HG03095 (cell line): ENCODE data around the gene KATNIP.

Experiments
- ATAC-seq: cut with Tn5 transposase; IDR thresholded peaks from one replicate; pipeline ENCODE4 v1.9.1; 2021; ENCODE audit warnings: moderate library complexity; ENCODE audit not compliant: unreplicated experiment

Gene KATNIP

DNA sequence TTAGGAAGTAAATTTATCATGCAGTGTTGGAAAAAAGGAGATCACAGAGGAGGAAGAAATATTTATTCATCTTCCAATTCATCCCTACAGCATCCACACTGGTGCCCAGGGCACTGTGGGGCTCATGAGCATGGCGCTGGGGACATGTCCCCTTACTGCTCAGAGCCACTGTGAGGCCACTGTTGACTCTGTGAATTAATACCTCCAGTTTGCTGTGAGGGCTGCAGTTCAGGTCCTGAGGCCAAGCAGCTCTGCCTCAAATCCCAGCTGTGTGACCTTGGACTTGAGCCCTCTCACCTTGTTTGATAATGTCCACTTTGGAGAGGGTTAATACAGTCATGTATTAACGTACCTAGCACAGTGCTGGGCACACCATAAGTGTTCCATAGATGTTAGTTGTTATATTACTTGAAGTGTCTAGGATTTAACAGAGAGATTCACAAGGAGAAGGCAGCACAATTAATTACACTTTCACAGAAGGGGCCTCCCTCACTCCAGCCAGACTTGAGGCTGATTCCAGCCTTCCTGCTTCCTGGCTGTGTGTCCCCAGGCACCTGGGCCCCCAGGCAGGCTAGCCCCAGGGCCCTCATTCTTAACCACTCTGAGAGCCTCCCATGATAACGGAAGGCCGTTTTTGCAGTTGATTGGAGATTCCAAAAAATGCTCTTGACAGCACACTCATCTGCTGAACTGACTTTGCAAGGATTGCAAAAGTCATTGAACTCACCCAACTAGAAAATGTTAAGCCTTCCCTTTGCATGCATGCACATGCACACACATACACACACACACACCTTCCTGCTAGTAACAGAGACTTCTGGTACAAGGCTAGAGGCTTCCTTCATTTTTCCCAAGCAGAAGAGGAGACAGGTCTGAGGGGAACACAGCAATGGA lies 29.4 kb downstream of the KATNIP start:
- ATAC-seq: no peak

GRCh38 chr16:27582883-27583282 lies 32.9 kb downstream of the KATNIP start:
- ATAC-seq: no peak

- ATAC-seq: no peak
Measured at GRCh38 chr16:27583634-27584033, 33.7 kb downstream of the KATNIP start.

GRCh38 chr16:27585200-27585599 lies 35.3 kb downstream of the KATNIP start:
- ATAC-seq: no peak

DNA sequence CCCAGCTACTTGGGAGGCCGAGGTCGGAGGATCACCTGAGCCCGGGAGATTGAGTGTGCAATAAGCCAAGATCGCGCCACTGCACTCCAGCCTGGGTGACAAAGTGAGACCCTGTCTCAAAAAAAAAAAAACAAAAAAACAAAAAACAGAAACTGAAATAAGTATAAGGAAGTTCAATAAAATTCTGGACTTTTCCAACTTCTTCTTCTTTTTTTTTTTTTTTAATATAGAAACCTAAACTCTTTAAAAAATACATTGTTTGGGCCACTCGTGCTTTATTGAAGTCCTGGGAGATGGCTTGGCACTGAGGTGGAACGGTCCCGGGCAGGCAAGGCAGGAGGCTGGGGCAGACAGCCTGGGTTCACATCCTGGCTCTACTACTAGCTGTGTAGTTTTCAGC lies 36.8 kb downstream of the KATNIP start:
- ATAC-seq: no peak

DNA sequence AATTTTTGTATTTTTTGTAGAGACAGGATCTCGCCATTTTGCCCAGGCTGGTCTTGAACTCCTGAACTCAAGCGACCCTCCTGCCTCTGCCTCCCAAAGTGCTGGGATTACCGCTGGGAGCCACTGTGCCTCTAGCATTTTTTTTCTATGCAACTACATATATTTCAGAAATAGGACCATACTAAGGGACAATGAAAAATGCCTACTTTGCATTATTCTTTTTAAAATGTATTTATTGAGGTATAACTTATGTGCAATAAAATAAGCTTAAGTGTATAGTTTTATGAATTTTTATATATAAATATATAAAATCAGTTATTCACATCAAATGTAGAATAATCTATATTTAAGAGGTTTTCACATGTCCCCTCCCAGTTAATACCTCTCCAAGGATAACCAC lies 38.1 kb downstream of the KATNIP start:
- ATAC-seq: no peak

DNA sequence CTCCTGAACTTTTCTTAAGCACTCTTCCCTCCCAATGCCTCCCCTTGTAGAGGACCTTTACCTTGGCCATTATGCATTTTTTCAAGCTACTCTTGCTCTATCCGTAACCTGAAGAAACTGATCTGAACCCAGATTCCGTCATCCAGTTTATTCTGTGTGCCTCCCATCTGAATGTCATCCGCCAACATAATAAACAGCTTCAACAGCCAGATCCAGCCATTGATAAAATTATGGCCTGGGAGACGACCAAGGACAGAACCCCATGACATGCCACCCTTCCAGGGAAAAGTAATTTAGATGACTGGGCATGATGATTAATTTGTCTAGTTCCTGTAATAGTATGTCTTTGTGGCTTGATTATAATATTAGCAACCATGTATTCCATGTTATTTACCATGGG lies 41.9 kb downstream of the KATNIP start:
- ATAC-seq: no peak

DNA sequence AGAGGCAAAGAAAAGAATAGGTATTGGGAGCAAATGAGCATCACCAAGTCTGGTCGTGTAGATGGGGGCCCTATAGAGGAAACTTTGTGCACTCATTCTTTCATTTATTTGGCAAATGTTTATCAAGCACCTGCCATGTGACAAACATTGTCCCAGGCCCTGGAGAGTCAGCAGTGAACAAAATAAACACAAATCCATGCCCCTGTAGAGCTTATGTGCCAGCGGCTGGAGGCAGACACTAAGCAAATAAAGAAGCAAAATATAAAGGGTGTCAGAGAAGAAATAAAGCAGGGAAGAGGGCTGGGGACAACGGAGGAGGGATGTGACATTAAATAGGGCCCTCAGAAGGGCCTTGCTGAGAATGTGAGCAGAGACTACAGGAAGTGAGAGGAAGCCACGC lies 45.5 kb downstream of the KATNIP start:
- no peak for ATAC-seq

DNA sequence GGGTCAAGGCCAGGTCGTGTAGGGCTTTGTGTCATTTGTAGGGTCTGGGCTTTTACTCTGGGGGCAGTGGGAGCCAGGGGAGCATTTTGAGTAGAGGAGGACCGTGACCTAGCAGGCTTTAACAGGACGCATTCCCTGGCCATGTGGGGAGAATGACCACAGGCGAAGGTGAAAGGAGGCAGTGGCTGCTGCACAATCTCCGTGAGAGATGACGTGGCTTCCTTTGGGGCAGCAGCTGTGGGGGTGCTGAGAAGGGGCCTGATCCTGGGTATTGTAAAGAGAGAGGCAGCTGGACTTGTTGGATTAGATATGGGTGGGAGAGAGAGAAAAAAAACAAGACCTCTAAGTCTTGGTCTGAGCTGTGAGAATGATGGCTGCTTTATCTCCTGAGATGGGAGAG lies 46.0 kb downstream of the KATNIP start:
- ATAC-seq: no peak

DNA sequence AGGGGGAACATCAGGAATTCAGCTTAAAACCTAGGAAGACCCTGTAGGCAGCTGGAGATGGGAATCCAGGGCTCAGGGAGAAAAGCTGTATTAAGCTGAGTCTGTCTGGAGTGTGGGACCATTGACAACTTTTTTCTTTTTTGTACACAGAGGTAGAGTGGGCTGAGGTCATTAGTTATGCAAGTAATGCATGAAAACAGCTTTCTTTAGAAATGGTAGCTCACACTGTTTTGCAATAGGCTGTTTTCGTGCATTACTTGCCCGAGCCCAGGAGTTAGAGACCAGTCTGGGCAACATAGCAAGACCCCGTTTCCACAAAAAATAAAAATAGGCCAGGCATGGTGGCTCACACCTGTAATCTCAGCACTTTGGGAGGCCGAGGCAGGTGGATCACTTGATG lies 46.5 kb downstream of the KATNIP start:
- no peak for ATAC-seq

- ATAC-seq: no peak
Measured at GRCh38 chr16:27597361-27597760, 47.4 kb downstream of the KATNIP start.

- no peak for ATAC-seq
Measured at GRCh38 chr16:27598220-27598619, 48.3 kb downstream of the KATNIP start.

DNA sequence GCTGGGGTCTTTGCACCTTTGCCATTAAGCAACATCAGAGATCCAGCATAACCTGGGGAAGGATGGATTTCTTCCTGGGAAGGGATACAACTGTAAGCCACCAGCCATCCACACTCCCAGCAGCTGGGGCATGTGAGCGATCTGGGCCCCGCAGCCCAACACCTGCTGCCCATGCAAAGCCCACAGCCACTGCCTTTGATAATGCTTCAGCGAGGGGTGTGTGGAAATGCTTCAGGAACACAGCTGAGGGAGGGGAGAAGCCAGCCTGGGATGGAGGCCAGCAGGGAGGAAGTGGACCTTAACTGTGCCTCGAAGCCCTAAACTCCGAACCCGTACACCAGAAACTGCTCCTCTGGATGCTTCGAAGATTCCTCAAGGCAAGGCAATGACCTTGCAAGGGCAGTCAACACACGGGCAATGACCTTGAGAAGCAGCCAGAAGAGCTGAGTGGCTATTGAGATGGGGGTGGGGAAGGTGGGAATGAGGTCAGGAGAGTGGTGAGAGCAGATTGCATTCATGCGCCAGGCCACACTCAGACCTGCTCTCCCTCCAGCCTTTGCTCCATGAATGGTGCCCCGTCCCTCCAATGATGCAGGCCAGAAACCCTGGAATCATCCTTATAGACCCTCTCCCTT lies 49.1 kb downstream of the KATNIP start:
- no peak for ATAC-seq

- no peak for ATAC-seq
Measured at GRCh38 chr16:27599606-27600005, 49.7 kb downstream of the KATNIP start.
